ENCODE results near the gene ZNF672.

GRCh38 chr1:248824701-248825100, 13.3 kb upstream of the ZNF672 start:
- TF ChIP-seq GATA2 (IDR thresholded peaks at IDR 0.05; ENCODE audit: low read depth, low read length), result no peak
- no peak for TF ChIP-seq GATA3 (IDR thresholded peaks at IDR 0.05; ENCODE audit: low read depth, low read length)
